HG03280 (cell line): ENCODE data around the gene GNPDA2.

Experiments used
- ATAC-seq: cut with Tn5 transposase; IDR thresholded peaks from one replicate; pipeline ENCODE4 v1.9.1; 2021; ENCODE audit warnings: mild to moderate bottlenecking, moderate library complexity; ENCODE audit not compliant: unreplicated experiment

Gene GNPDA2

DNA sequence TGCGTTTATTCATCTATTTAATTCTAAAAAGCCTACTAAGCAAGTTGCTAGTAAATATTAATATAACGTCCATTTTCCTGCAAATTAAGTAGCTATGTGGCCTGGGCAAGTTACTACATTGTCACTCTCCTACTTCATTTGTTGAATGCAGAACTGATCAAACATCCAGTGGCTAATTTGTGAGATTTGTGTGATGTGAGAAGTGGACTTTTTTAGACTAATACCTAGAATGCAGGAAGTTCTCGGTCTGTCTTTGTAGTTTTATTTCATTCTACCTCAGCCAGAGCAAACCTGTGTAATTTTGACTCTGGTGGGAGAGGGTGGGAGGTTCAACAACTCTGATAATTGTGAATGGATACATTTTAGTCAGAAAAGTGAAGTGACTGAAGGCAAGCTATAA lies 47.3 kb downstream of the GNPDA2 start:
- no peak for ATAC-seq

DNA sequence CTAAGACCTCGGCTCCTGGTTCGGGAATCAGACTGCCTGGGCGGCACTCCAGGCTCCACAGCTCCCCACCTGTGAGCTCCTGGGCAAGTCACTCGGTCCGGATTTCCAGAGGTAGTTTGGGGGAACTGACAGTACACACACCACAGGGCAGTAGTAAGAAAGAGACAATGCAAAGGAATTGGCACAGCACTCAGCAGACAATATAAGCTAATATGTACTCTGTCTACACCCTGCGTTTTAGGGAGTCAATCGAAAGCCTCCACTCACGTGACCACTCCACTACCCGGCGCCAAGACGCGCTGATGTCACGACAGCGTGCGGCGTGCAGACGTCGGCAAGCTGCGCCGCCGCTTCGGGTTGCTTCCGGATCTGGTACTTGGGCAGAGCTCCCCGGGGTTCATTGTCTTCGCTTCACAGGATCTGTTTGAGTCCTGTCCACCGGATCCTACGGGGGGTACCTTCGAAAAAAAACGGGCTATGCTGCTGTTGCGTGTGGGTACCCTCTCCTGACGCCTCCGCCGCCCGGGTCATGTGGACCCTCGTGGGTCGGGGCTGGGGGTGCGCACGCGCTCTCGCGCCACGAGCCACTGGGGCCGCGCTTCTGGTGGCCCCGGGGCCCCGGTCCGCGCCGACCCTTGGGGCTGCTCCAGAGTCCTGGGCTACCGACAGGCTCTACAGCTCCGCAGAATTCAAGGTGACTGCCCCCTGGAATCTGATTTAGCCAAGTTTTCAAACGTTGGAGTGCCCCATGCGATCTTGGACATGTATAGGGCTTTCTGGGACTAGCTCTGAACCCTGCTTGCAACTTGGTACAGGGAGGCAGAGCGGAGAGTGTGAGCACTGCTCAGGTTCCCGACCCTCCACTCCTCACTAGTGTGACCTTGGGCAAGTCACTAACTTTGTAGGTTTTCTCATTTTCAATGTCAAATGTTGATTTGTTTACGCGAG lies 48.0 kb downstream of the GNPDA2 start, which contains the start of gene GUF1:
GUF1 (plus strand) TSS at position 327 of the 948 bp plus-strand sequence; CDS start at position 530, 203 bp downstream.
- peak; percentile 96 for ATAC-seq

- ATAC-seq = no peak
Observed at GRCh38 chr4:44675366-44675765, 51.0 kb downstream of the GNPDA2 start.

DNA sequence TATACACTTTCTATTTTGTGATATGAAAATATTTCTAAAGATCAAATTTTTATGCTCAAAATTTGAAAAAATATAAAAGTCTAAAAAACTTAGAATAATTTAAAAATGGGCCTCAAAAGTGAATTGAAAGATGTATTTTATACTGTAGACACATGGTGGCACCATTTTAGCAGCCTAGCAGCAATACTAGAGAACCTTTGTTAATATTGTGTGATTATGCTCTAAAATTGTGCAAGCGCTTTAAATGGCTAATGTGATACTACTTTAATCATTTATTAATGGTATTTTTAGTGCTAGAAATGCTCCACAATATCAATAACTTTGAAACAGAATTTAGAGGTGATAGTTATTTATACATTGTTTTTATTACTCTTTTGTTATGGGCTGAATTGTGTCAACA lies 51.9 kb downstream of the GNPDA2 start:
- ATAC-seq = no peak

DNA sequence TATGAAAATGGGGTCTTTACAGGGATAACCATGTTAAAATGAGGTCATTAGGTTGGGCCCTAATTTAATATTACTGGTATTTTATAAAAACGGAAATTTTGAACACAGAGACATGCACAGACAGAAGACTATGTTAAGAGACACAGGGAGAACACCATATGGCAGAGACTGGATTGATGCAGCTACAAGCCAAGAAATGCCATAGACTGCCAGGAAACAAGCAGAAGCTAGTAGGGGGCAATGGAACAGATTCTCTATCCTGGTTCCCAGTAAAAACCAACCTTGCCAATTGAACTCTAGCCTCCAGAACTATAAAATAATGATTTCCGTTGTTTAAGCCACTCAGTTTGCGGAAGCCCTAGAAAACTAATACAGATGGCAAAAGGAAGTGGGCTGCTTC lies 54.7 kb downstream of the GNPDA2 start:
- no peak for ATAC-seq

- ATAC-seq = no peak
Observed at GRCh38 chr4:44670506-44671199, 55.7 kb downstream of the GNPDA2 start.

DNA sequence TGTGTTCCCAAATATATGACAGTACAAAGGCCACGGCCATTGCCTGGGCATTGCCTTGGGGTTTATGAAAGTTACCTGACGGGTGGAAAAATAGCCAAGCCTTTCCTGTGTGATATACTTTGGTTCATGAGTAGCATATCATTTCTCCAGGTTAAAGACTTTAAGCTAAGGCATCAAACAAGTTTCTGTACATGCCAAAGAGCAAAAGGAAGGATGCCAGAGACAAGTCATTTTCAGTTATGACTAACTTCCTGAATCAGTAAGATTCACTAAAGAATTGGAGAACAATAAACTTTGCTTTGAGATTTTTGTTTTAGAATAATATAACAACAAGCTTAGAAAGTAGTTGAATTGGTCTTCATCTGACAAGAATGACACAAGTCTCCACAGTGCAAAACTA lies 57.8 kb downstream of the GNPDA2 start:
- ATAC-seq = no peak

- ATAC-seq = no peak
Observed at GRCh38 chr4:44663539-44664263, 62.7 kb downstream of the GNPDA2 start.

GRCh38 chr4:44662623-44663005 lies 63.7 kb downstream of the GNPDA2 start:
- ATAC-seq = peak; percentile 66

- peak; percentile 11 for ATAC-seq
Observed at GRCh38 chr4:44661940-44662622, 64.3 kb downstream of the GNPDA2 start.

DNA sequence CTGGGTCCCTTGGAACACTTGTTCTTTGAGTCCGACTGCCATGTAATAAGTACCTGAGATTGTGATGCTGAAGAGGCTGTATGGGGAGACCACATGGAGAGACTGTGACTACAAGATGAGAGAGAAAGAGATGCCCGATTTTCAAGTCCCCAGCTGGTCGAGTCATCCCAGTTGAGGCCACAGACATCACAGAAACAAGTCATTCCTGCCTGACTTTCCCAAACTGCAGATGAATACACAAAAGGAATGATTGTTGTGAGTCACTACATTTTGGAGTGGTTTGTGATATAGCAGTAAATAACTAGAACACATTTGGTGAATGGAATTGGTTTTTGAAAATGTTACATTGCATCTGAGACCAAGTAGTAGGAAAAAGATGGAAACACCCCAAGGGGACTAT lies 66.0 kb downstream of the GNPDA2 start:
- no peak for ATAC-seq

GRCh38 chr4:44652002-44652401 lies 74.4 kb downstream of the GNPDA2 start:
- no peak for ATAC-seq
